GM12801 (cell line): Measurements from ENCODE around the gene PCBP3.

Experiments
- CTCF ChIP-seq: IDR thresholded peaks from one replicate; pipeline ENCODE4 v1.5.1; 2011; ENCODE audit warnings: control low read depth; ENCODE audit not compliant: insufficient read length; ENCODE audit errors: extremely low read depth

PCBP3 gene

GRCh38 chr21:45735259-45736000 is 91.9 kb downstream of the PCBP3 start:
- TF ChIP-seq CTCF: no peak

- TF ChIP-seq CTCF: no peak
Observed at GRCh38 chr21:45736042-45736689, 92.6 kb downstream of the PCBP3 start.

GRCh38 chr21:45736690-45737484 is 93.4 kb downstream of the PCBP3 start:
- no peak for TF ChIP-seq CTCF

GRCh38 chr21:45737485-45738166 is 94.1 kb downstream of the PCBP3 start:
- no peak for TF ChIP-seq CTCF

GRCh38 chr21:45739218-45740087 is 95.9 kb downstream of the PCBP3 start:
- TF ChIP-seq CTCF: no peak

GRCh38 chr21:45740088-45740440 is 96.5 kb downstream of the PCBP3 start:
- TF ChIP-seq CTCF: no peak
